ENCODE data around the gene XPNPEP2.

Gene XPNPEP2

GRCh38 chrX:129743821-129744220 lies 5.0 kb downstream of the XPNPEP2 start:
- H3K4me1 ChIP-seq (ENCODE audit: low read depth, poor library complexity, severe bottlenecking) = no peaks in the 10 kb centered on the region
- no peaks in the 10 kb centered on the region for H3K36me3 ChIP-seq (ENCODE audit: insufficient read depth)
- H3K4me3 ChIP-seq (IDR thresholded peaks at IDR 0.05; ENCODE audit: insufficient read depth, low read depth, low read length) = no peak overlapping the region
- no peaks in the 10 kb centered on the region for H4K20me1 ChIP-seq (ENCODE audit: insufficient read depth)
- H3K4me2 ChIP-seq = no peak overlapping the region
- no peak overlapping the region for H2AFZ ChIP-seq (ENCODE audit: low read depth)
- no peak overlapping the region for H3K9ac ChIP-seq
- no peaks in the 10 kb centered on the region for H3K27me3 ChIP-seq (ENCODE audit: insufficient read depth, low read depth)
- no peak overlapping the region for H3K27ac ChIP-seq
- no peak for TF ChIP-seq CTCF (conservative IDR thresholded peaks at IDR 0.05; ENCODE audit: low read depth, low read length)
- H3K79me2 ChIP-seq (ENCODE audit: insufficient read depth, low read depth) = no peaks in the 10 kb centered on the region

GRCh38 chrX:129744861-129745321 lies 6.1 kb downstream of the XPNPEP2 start:
- Histone ChIP-seq H3K4me2 (no peak overlapping the region), H3K9ac (no peak overlapping the region)

GRCh38 chrX:129746557-129747470 lies 8.0 kb downstream of the XPNPEP2 start:
- H3K27ac ChIP-seq = no peak overlapping the region
- no peaks in the 10 kb centered on the region for H3K4me1 ChIP-seq (ENCODE audit: low read depth, poor library complexity, severe bottlenecking)
- H2AFZ ChIP-seq (ENCODE audit: low read depth) = no peak overlapping the region
- H3K4me3 ChIP-seq (IDR thresholded peaks at IDR 0.05; ENCODE audit: insufficient read depth, low read depth, low read length) = no peak overlapping the region
- H3K27me3 ChIP-seq (ENCODE audit: insufficient read depth, low read depth) = no peaks in the 10 kb centered on the region
- no peak overlapping the region for H3K4me2 ChIP-seq
- H3K79me2 ChIP-seq (ENCODE audit: insufficient read depth, low read depth) = no peaks in the 10 kb centered on the region
- no peak overlapping the region for H3K9ac ChIP-seq
- H4K20me1 ChIP-seq (ENCODE audit: insufficient read depth) = no peaks in the 10 kb centered on the region
- TF ChIP-seq CTCF (conservative IDR thresholded peaks at IDR 0.05; ENCODE audit: low read depth, low read length) = no peak
- H3K36me3 ChIP-seq (ENCODE audit: insufficient read depth) = no peaks in the 10 kb centered on the region

More at GRCh38 chrX:129744861-129745321, 6.1 kb downstream of the XPNPEP2 start:
- Histone ChIP-seq H2AFZ (ENCODE audit: low read depth) (no peak overlapping the region), H3K27me3 (ENCODE audit: insufficient read depth, low read depth) (no peaks in the 10 kb centered on the region), H3K79me2 (ENCODE audit: insufficient read depth, low read depth) (no peaks in the 10 kb centered on the region), H3K4me3 (IDR thresholded peaks at IDR 0.05; ENCODE audit: insufficient read depth, low read depth, low read length) (no peak overlapping the region), H3K36me3 (ENCODE audit: insufficient read depth) (no peaks in the 10 kb centered on the region), H3K4me1 (ENCODE audit: low read depth, poor library complexity, severe bottlenecking) (no peaks in the 10 kb centered on the region), H3K27ac (no peak overlapping the region), H4K20me1 (ENCODE audit: insufficient read depth) (no peaks in the 10 kb centered on the region)
- TF ChIP-seq CTCF (conservative IDR thresholded peaks at IDR 0.05; ENCODE audit: low read depth, low read length) = no peak

GRCh38 chrX:129747533-129747932 lies 8.8 kb downstream of the XPNPEP2 start:
- H3K27me3 ChIP-seq (ENCODE audit: insufficient read depth, low read depth) = no peaks in the 10 kb centered on the region
- TF ChIP-seq CTCF (conservative IDR thresholded peaks at IDR 0.05; ENCODE audit: low read depth, low read length) = no peak
- H3K79me2 ChIP-seq (ENCODE audit: insufficient read depth, low read depth) = no peaks in the 10 kb centered on the region
- no peak overlapping the region for H3K27ac ChIP-seq
- no peaks in the 10 kb centered on the region for H3K36me3 ChIP-seq (ENCODE audit: insufficient read depth)
- no peak overlapping the region for H3K4me3 ChIP-seq (IDR thresholded peaks at IDR 0.05; ENCODE audit: insufficient read depth, low read depth, low read length)
- H2AFZ ChIP-seq (ENCODE audit: low read depth) = no peak overlapping the region
- H4K20me1 ChIP-seq (ENCODE audit: insufficient read depth) = no peaks in the 10 kb centered on the region
- no peaks in the 10 kb centered on the region for H3K4me1 ChIP-seq (ENCODE audit: low read depth, poor library complexity, severe bottlenecking)
- no peak overlapping the region for H3K9ac ChIP-seq
- no peak overlapping the region for H3K4me2 ChIP-seq

Measured in KMS-11 (cell line).